Keratinocyte (primary cell): ENCODE measurements around the gene LMBR1. TPM values are rescaled to one million over a fixed set of nuclear protein-coding genes. Genes with fewer than 3 reads are reported as not detected.

ENCODE experiments used
- DNase-seq: peaks from one replicate; pipeline ENCODE4 v3.0.0-alpha.2; 2011; ENCODE audit warnings: low read depth, missing footprints, low spot score
- FAIRE-seq: peaks from 2 replicates; lab custom pipeline; 2011; peaks lifted over from hg19 to GRCh38; lab: Jason Lieb, UNC
- H2AFZ ChIP-seq: 2 replicates; pipeline ENCODE4 v1.6.0; 2012; ENCODE audit warnings: low read length, control low read depth, inconsistent platforms; ENCODE audit not compliant: control insufficient read depth
- H3K27ac ChIP-seq: 2 replicates; pipeline ENCODE4 v1.5.1; 2011; ENCODE audit warnings: low read length; ENCODE audit not compliant: control insufficient read depth, insufficient read depth
- H3K27me3 ChIP-seq: 3 replicates; pipeline ENCODE4 v1.6.0; 2011; ENCODE audit warnings: low read length; ENCODE audit not compliant: control insufficient read depth, insufficient read depth; ENCODE audit errors: extremely low read depth
- H3K36me3 ChIP-seq, 2 experiments: 2 replicates in 1 of 2; 3 replicates in 1 of 2; pipeline ENCODE4 v1.5.1; 2011; ENCODE audit warnings: low read length in 2 of 2, mild to moderate bottlenecking in 1 of 2; ENCODE audit not compliant: control insufficient read depth in 2 of 2, insufficient read depth in 2 of 2; ENCODE audit errors: extremely low read depth in 1 of 2
- H3K4me1 ChIP-seq: 3 replicates; pipeline ENCODE4 v1.5.1; 2011; ENCODE audit warnings: low read length; ENCODE audit not compliant: control insufficient read depth, insufficient read depth; ENCODE audit errors: extremely low read depth
- H3K4me2 ChIP-seq: 3 replicates; pipeline ENCODE4 v1.6.0; 2011; ENCODE audit warnings: low read depth, low read length; ENCODE audit not compliant: control insufficient read depth, insufficient read depth; ENCODE audit errors: extremely low read depth
- H3K4me3 ChIP-seq, 3 experiments: fragments of 200-600 bp in 1 of 3; sonication (generic) in 1 of 3; 2 replicates in 2 of 3; 3 replicates in 1 of 3; pipeline ENCODE4 v1.5.1; 2011 to 2016; ENCODE audit warnings: low read length in 3 of 3, mild to moderate bottlenecking in 3 of 3, control low read depth in 2 of 3, inconsistent platforms in 1 of 3, low read depth in 1 of 3, mixed read lengths in 1 of 3, mixed run types in 1 of 3, moderate library complexity in 1 of 3; ENCODE audit not compliant: control insufficient read depth in 2 of 3, insufficient read depth in 2 of 3; ENCODE audit errors: extremely low read depth in 1 of 3
- H3K79me2 ChIP-seq: 2 replicates; pipeline ENCODE4 v1.6.0; 2012; ENCODE audit warnings: low read length; ENCODE audit not compliant: control insufficient read depth, insufficient read depth
- H3K9ac ChIP-seq: 3 replicates; pipeline ENCODE4 v1.6.0; 2011; ENCODE audit warnings: low read length; ENCODE audit not compliant: control insufficient read depth, insufficient read depth; ENCODE audit errors: extremely low read depth
- H3K9me1 ChIP-seq: 3 replicates; pipeline ENCODE4 v1.6.0; 2011; ENCODE audit warnings: low read length; ENCODE audit not compliant: control insufficient read depth, insufficient read depth; ENCODE audit errors: extremely low read depth
- H3K9me3 ChIP-seq: 2 replicates; pipeline ENCODE4 v1.5.1; 2012; ENCODE audit warnings: low read depth, low read length; ENCODE audit not compliant: control insufficient read depth
- H4K20me1 ChIP-seq: 3 replicates; pipeline ENCODE4 v1.6.0; 2011; ENCODE audit warnings: low read length; ENCODE audit not compliant: control insufficient read depth, insufficient read depth; ENCODE audit errors: extremely low read depth
- EZH2 ChIP-seq: IDR thresholded peaks from one replicate; pipeline ENCODE4 v1.6.1; 2012; ENCODE audit warnings: inconsistent platforms, mild to moderate bottlenecking, low read length, moderate library complexity
- dilution Hi-C: fragments of 300-500 bp; cut with MboI; formaldehyde crosslinking; loops from one replicate; pipeline ENCODE4 v1.7.0; 2020; ENCODE audit warnings: low sequenced_read_pairs; ENCODE audit not compliant: extremely low pct_ligation_motif_present
- polyA plus RNA-seq, 5 experiments: library from polyadenylated mRNA; depleted of rRNA in 3 of 5; stranded (reverse) in 3 of 5; stranded (forward) in 1 of 5; unstranded in 1 of 5; fragments of >200 nt; gene quantifications; 1 replicate in 1 of 5; 2 replicates in 3 of 5; 3 replicates in 1 of 5; pipeline versions ENCODE4 v1.2.1 to v1.2.3, GENCODE V29; 2011 to 2012; ENCODE audit warnings: missing spikeins in 2 of 5, low read depth in 1 of 5, low replicate concordance in 1 of 5
- TF ChIP-seq, protein P1 (sequence below), 3 experiments: IDR thresholded peaks in 1 of 3; conservative IDR thresholded peaks in 1 of 3; optimal IDR thresholded peaks in 1 of 3; 2 replicates in 2 of 3; 3 replicates in 1 of 3; pipeline versions ENCODE3 to v1.5.1; 2011; ENCODE audit warnings: low read length in 3 of 3, mild to moderate bottlenecking in 3 of 3, moderate library complexity in 2 of 3, control low read depth in 1 of 3, inconsistent platforms in 1 of 3; ENCODE audit not compliant: insufficient read depth in 2 of 3; ENCODE audit errors: extremely low read depth in 1 of 3

LMBR1 gene
- polyA plus RNA-seq, 1 donor (not counting 4 experiments of a cell fraction or from before 2014, with no cell fraction given), result 30.2 TPM

DNA sequence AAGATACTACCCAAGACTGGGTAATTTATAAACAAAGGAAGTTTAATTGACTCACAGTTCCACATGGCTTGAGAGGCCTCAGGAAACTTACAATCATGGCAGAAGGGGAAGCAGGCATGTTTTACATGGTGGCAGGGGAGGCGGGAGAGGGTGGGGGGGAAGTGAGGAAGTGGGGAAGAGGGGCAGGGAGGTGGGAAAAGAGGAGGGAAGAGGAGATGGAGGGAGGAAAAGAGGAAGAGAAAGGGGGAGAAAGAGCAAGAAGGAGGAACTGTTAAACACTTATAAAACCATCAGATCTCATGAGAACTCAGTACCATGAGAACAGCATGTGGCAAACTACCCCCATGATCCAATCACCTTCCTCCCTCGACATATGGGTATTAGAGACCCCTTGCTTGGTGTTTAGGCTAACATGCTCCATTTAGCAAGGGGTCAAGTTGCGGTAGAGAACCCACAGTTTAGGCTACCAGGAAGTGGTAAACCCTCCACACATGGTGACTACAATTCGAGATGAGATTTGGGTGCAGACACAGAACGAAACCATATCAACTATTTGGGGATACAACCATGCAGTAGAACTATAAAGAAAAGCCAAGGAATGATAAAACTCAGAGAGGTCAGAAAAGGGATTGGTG, 3.5 kb upstream of the LMBR1 start:
- H3K79me2 ChIP-seq, result peaks cover 9% of the 10 kb centered on the region
- peaks cover 6% of the 10 kb centered on the region for H3K4me1 ChIP-seq
- dilution Hi-C loops, result no loop called here
- TF ChIP-seq, protein P1, sequence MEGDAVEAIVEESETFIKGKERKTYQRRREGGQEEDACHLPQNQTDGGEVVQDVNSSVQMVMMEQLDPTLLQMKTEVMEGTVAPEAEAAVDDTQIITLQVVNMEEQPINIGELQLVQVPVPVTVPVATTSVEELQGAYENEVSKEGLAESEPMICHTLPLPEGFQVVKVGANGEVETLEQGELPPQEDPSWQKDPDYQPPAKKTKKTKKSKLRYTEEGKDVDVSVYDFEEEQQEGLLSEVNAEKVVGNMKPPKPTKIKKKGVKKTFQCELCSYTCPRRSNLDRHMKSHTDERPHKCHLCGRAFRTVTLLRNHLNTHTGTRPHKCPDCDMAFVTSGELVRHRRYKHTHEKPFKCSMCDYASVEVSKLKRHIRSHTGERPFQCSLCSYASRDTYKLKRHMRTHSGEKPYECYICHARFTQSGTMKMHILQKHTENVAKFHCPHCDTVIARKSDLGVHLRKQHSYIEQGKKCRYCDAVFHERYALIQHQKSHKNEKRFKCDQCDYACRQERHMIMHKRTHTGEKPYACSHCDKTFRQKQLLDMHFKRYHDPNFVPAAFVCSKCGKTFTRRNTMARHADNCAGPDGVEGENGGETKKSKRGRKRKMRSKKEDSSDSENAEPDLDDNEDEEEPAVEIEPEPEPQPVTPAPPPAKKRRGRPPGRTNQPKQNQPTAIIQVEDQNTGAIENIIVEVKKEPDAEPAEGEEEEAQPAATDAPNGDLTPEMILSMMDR (optimal IDR thresholded peaks at IDR 0.05 in 1 of 3, IDR thresholded peaks at IDR 0.05 in 1 of 3, conservative IDR thresholded peaks at IDR 0.05 in 1 of 3; ENCODE audit: extremely low read depth in 1 of 3, insufficient read depth in 2 of 3, low read length in 3 of 3), result no peak
- H4K20me1 ChIP-seq, result no peaks in the 10 kb centered on the region
- FAIRE-seq, result no peak
- H3K9ac ChIP-seq, result no peak overlapping the region
- H3K36me3 ChIP-seq, result no peaks in the 10 kb centered on the region
- H3K4me2 ChIP-seq, result no peak overlapping the region
- no peak overlapping the region for H3K4me3 ChIP-seq
- no peaks in the 10 kb centered on the region for H3K9me3 ChIP-seq
- H3K27me3 ChIP-seq, result no peaks in the 10 kb centered on the region
- DNase-seq, result no peak
- no peak overlapping the region for H2AFZ ChIP-seq
- no peaks in the 10 kb centered on the region for H3K9me1 ChIP-seq
- no peak overlapping the region for H3K27ac ChIP-seq

DNA sequence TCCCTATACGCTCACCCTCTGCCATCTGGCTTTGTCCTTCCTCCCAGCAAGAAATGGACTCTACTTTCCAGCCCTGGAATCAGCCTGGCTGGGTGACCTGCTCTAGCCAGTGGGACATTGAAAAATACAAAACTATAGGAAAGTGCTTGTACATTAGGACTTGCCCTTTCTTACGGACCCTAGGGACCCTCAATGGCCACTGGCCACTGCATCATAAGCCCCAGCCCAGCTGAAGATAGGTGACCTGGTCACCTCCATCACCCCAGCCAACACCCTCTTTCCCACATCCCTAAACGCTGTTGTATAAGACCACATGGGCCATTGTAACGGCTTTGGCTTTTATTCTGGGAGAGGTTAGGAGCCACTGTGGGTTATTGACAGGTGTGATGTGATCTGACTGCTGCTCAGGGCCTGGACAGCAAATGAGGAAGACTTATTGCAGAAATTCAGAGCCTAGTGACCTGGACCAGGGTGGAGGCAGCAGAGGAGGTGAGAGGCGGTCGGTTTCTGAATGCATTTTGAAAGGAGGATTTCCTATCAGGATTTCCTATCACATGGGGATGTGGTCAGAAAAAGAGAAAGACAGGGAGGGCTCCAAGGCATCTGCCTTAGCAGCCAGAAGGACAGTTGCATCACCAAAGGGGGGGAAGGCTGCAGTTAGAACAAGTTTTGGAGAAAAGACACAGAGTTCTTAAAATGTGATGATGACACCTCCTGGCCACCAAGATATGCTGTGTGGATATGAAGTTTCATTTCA, 2.2 kb upstream of the LMBR1 start:
- no peaks in the 10 kb centered on the region for H3K9me3 ChIP-seq
- H3K4me2 ChIP-seq, result no peak overlapping the region
- H3K9me1 ChIP-seq, result no peaks in the 10 kb centered on the region
- no peaks in the 10 kb centered on the region for H3K36me3 ChIP-seq
- DNase-seq (no peak), FAIRE-seq (no peak)
- H4K20me1 ChIP-seq, result no peaks in the 10 kb centered on the region
- H3K9ac ChIP-seq, result no peak overlapping the region
- H2AFZ ChIP-seq, result no peak overlapping the region
- TF ChIP-seq, protein P1 (optimal IDR thresholded peaks at IDR 0.05 in 1 of 3, IDR thresholded peaks at IDR 0.05 in 1 of 3, conservative IDR thresholded peaks at IDR 0.05 in 1 of 3; ENCODE audit: extremely low read depth in 1 of 3, insufficient read depth in 2 of 3, low read length in 3 of 3), result no peak
- no peak for TF ChIP-seq EZH2
- dilution Hi-C loops, result no loop called here
- H3K4me1 ChIP-seq, result peaks cover 9% of the 10 kb centered on the region
- H3K27me3 ChIP-seq, result no peaks in the 10 kb centered on the region
- H3K79me2 ChIP-seq, result peaks cover 19% of the 10 kb centered on the region
- no peak overlapping the region for H3K4me3 ChIP-seq
- no peak overlapping the region for H3K27ac ChIP-seq
